Cardiac atrium fibroblast (primary cell): ENCODE measurements around the gene RAMAC. TPM values are rescaled to one million over a fixed set of nuclear protein-coding genes. Genes with fewer than 3 reads are reported as not detected.

Source experiments
- total RNA-seq: library from RNA; depleted of rRNA; stranded (reverse); fragments of >200 nt; gene quantifications from 2 replicates; pipeline ENCODE4 v1.2.3, GENCODE V29; 2015

RAMAC gene
- 14.4 and 22.9 TPM in 2 replicates for total RNA-seq

DNA sequence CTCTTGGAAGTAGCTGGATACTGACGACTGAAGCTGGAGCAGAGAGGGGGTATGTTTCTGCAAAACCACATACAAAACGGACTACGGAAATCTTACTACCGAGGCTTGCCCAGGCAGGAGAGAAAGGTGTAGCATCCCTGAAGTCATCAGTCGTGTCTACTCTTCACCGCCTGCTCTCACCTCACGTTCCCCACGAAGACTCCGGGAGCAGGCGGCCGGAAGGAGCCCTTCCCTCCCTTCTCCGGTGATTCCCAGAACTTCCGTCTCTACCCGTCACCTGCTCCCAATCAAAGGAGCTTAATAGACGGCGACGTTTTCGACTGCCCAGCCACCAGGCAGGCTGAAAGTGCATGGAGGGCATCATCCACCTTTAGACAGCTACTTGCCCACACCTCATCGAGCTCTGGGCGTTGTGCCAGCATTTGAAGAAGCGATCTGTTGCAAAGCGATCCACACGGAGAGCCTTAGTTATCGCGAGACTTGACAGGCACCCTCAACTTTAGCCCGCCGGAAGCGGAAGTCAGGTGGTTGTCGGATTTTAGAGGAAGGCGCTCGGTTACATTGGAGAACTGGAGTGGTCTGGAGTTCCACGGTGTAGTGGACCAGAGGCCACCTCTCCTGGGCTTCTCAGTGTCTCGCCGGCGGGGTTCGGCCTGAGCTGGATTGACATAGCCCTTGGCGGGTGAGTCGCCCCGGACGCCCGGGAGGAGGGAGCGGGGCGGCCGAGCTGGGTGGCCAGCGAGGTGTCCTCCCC, at the start of gene RAMAC:
Gene RAMAC, plus strand, starts transcription at position 523 of the 754 bp plus-strand sequence. CDS start 2,809 bp downstream, outside the sequence.

DNA sequence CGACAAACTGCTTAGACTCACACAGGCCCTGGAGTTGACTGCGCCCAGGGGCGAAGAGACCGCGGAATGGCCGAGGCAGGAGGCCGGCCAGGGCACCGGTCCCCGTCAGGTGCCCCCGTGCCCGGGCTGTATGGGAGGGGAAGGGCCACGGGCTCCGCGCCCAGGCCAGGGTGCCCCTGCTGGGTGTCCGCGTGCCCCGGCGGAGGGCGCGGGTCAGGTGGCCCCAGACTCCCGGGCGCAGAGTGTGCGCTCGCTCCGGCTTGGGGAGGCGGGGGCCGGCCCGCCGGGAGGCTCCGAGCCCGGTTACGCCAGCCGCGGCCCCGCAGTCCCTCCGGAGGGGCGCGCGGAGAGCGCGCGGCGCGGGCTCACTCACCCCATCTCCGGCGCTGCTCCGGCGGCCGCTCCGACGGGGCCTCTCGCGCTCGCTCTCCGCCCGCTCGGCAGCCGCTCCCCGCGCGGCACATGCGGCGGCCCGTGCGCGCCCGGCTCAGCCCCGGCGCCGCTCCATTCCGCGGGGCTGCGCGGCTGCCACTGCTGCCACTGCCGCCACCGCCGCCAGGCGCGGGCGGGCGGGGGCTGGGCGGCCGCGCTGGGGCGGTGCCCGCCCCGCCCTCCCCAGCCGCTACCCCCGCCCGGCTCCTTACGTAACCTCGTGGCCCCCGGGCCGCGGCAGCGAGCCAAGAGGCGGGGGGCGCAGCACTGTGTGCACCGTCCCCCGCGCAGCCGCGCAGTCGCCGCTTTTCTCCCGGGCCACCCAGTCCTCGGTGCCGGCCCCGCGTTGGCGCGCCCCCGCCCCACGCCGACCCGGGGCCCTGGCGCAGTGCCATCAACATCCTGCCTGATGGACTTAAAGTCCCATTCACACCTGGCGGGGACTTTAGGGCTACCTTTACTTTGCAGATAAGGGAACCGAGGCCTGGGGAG, 33.6 kb upstream of the RAMAC start, which contains the start of gene HOMER2:
Gene HOMER2, minus strand, starts transcription at position 563 of the 924 bp plus-strand sequence. Its CDS starts 185 bp downstream, at position 378.

DNA sequence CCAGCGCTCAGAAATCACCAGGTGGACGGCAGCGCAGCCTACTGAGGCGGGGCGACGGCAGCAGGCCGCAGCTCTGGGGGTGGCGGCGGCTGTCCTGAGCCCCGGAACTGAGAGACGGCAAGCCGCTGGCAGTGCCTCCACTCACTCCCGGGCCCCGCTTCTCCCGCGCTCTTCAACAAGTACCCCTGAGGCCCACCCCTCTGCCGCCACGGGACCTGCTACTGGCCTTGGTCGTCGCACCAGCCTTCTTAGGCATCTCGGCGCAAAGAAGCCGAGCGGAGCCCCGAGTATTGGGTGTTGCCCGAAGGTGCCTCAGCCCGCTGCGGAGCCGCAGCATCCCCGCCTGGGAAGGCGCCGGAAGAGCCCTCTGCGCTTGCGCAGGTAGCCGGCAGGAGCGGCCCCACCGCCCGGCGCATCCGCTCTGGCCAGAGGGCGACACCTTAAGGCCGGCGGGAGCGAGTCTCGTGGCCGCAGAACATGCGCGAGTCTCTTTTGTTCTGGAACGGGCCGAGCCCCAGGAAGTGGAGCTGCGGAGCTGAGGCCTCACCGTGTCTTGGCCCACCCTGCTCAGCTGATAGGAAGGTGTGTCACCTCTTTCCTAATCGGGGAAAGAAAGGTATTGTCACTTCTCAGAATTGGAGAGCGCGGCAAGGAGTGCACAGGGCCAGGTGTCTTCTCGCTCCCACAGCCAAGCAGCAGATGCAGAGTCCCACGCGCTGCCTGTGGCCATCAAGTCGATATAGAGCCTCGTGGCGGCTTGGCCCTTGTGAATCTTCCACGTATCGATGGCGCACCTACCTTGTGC, 25.5 kb downstream of the RAMAC start, which contains the start of gene C15orf40:
Gene C15orf40, minus strand, starts transcription at position 369 of the 805 bp plus-strand sequence. Its CDS starts 32 bp downstream, at position 337.

Other genes starting within 250 kb of the RAMAC start
- gene FSD2, start 180.1 kb upstream of the RAMAC start, total RNA-seq = not detected in 2 replicates
- 2.4 and 4.5 TPM in 2 replicates for gene WHAMM, start 176.6 kb upstream of the RAMAC start, total RNA-seq
- gene HOMER2, start 33.5 kb upstream of the RAMAC start, total RNA-seq = 0.36 and 0.49 TPM in 2 replicates
- 5.2 and 7.4 TPM in 2 replicates for gene C15orf40, start 25.4 kb downstream of the RAMAC start, total RNA-seq
- 63.9 and 68.2 TPM in 2 replicates for gene BTBD1, start 81.0 kb downstream of the RAMAC start, total RNA-seq
- 2.3 and 6.0 TPM in 2 replicates for gene TM6SF1, start 121.4 kb downstream of the RAMAC start, total RNA-seq
- 14.6 and 15.2 TPM in 2 replicates for gene HDGFL3, start 221.6 kb downstream of the RAMAC start, total RNA-seq